ENCODE results near the gene PVALB. TPM values are rescaled to one million over a fixed set of nuclear protein-coding genes. Genes with fewer than 3 reads are reported as not detected.

The PVALB gene
- polyA plus RNA-seq, 2 of the 4 experiments (the other 2 are of a cell fraction) = not detected

GRCh38 chr22:36853407-36854099 lies 36.7 kb upstream of the PVALB start:
- FAIRE-seq (no peak), ATAC-seq (peak in 1 of 2 experiments; percentile 57; a peak in 3 of 6 replicates), DNase-seq (ENCODE audit: low read depth in 1 of 2, low spot score in 1 of 2) (peak; percentile 22 to 61)
- ChIA-PET CTCF (interaction anchor here (0.7 to 2.0 kb wide), 7 partner anchors 47 to 1138 kb away, joined by 3 to 8 read pairs (median 4); no protein-coding TSS in a partner anchor), POLR2A (no interaction called here)
- Histone ChIP-seq H3K4me2 (no peak overlapping the region), H3K4me3 (no peak overlapping the region), H3K4me1 (no peaks in the 10 kb centered on the region), H3K9me3 (no peaks in the 10 kb centered on the region), H3K27ac (no peak overlapping the region)
- TF ChIP-seq TFCP2L1 (CRISPR knock-in tag; IDR thresholded peaks at IDR 0.05) (no peak), ZC3H11A (IDR thresholded peaks at IDR 0.05) (no peak), NFE2L2 (conservative IDR thresholded peaks at IDR 0.05; ENCODE audit: low read length) (no peak), KDM5A (IDR thresholded peaks at IDR 0.05) (no peak), CEBPB (IDR thresholded peaks at IDR 0.05) (no peak), RAD21 (conservative IDR thresholded peaks at IDR 0.05 in 1 of 2, IDR thresholded peaks at IDR 0.05 in 1 of 2) (peak in 1 of 2 experiments; percentile 11; a peak in 2 of 5 replicates), NPAS2 (CRISPR knock-in tag; IDR thresholded peaks at IDR 0.05; ENCODE audit: borderline replicate concordance) (no peak)
- TF ChIP-seq, protein P1, sequence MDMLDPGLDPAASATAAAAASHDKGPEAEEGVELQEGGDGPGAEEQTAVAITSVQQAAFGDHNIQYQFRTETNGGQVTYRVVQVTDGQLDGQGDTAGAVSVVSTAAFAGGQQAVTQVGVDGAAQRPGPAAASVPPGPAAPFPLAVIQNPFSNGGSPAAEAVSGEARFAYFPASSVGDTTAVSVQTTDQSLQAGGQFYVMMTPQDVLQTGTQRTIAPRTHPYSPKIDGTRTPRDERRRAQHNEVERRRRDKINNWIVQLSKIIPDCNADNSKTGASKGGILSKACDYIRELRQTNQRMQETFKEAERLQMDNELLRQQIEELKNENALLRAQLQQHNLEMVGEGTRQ (IDR thresholded peaks at IDR 0.05) = no peak
- WGBS (ENCODE audit: missing lambda C conversion rate) = 61% methylated on average over 16 of the region's 16 CpGs

- 66% methylated on average over 7 of the region's 7 CpGs for WGBS (ENCODE audit: missing lambda C conversion rate)
- H3K4me3 ChIP-seq = no peak overlapping the region
- H3K9me3 ChIP-seq = no peaks in the 10 kb centered on the region
- DNase-seq (ENCODE audit: low read depth in 1 of 2, low spot score in 1 of 2) (no peak), ATAC-seq (no peak), FAIRE-seq (no peak)
- H3K27ac ChIP-seq = no peak overlapping the region
- TF ChIP-seq, protein P2, sequence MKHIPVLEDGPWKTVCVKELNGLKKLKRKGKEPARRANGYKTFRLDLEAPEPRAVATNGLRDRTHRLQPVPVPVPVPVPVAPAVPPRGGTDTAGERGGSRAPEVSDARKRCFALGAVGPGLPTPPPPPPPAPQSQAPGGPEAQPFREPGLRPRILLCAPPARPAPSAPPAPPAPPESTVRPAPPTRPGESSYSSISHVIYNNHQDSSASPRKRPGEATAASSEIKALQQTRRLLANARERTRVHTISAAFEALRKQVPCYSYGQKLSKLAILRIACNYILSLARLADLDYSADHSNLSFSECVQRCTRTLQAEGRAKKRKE (CRISPR knock-in tag; IDR thresholded peaks at IDR 0.05; ENCODE audit: low read depth) = no peak
- no peak for TF ChIP-seq HOXB13 (CRISPR knock-in tag; IDR thresholded peaks at IDR 0.05; ENCODE audit: low read depth)
- TF ChIP-seq, protein P3, sequence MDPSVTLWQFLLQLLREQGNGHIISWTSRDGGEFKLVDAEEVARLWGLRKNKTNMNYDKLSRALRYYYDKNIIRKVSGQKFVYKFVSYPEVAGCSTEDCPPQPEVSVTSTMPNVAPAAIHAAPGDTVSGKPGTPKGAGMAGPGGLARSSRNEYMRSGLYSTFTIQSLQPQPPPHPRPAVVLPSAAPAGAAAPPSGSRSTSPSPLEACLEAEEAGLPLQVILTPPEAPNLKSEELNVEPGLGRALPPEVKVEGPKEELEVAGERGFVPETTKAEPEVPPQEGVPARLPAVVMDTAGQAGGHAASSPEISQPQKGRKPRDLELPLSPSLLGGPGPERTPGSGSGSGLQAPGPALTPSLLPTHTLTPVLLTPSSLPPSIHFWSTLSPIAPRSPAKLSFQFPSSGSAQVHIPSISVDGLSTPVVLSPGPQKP (IDR thresholded peaks at IDR 0.05; ENCODE audit: low read depth, low read length) = no peak
- TF ChIP-seq CHD4 (IDR thresholded peaks at IDR 0.05; ENCODE audit: borderline replicate concordance) = no peak
- TF ChIP-seq MAFK (IDR thresholded peaks at IDR 0.05; ENCODE audit: partially characterized antibody) = peak; percentile 20
- POLR2A ChIA-PET = no interaction called here
- no peaks in the 10 kb centered on the region for H3K4me1 ChIP-seq
- CTCF ChIA-PET = interaction anchor here (0.9 to 2.0 kb wide), 6 partner anchors 70 to 308 kb away, joined by 3 to 8 read pairs (median 4); no protein-coding TSS in a partner anchor
- H3K4me2 ChIP-seq = no peak overlapping the region
Measured at GRCh38 chr22:36852056-36852973, 35.5 kb upstream of the PVALB start.

DNA sequence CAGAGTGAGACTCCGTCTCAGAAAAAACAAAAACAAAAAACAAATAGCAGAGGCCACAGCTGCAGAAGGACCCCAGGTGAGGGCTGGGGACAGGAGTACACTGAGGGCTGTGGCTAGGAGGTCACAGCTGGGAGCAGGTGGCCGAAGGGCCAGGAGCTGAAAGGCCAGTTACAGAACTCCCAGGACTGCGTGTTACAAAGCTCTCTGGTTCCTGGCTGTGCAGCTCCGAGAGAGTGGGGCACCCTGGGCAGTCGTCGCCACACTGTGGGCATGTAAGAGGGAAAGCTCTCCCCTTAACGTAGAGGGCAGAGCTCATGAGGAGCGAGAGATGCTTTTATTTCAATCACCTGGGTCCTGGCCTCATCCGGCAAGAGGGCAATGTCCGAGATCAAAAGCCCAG lies 33.8 kb upstream of the PVALB start:
- H3K4me3 ChIP-seq = no peak overlapping the region
- ChIA-PET POLR2A (no interaction called here), CTCF (interaction anchor here (0.9 kb wide), 1 partner anchor 12 kb away, joined by 3 read pairs; no protein-coding TSS in a partner anchor)
- H3K4me1 ChIP-seq = no peaks in the 10 kb centered on the region
- TF ChIP-seq RCOR1 (IDR thresholded peaks at IDR 0.05; ENCODE audit: low read depth, low read length) (no peak), FOSL2 (IDR thresholded peaks at IDR 0.05) (no peak), FOSL2 (CRISPR knock-in tag; IDR thresholded peaks at IDR 0.05) (no peak), CBX8 (IDR thresholded peaks at IDR 0.05) (no peak), TP53 (CRISPR knock-in tag; IDR thresholded peaks at IDR 0.05) (no peak), EHMT2 (IDR thresholded peaks at IDR 0.05; ENCODE audit: low read depth) (no peak), ZSCAN20 (CRISPR knock-in tag; IDR thresholded peaks at IDR 0.05) (no peak), TFCP2L1 (CRISPR knock-in tag; IDR thresholded peaks at IDR 0.05) (no peak), HOXB5 (CRISPR knock-in tag; IDR thresholded peaks at IDR 0.05) (no peak), HOXA7 (CRISPR knock-in tag; IDR thresholded peaks at IDR 0.05) (no peak), PHF8 (IDR thresholded peaks at IDR 0.05; ENCODE audit: borderline replicate concordance, low read depth) (no peak)
- TF ChIP-seq, protein P4, sequence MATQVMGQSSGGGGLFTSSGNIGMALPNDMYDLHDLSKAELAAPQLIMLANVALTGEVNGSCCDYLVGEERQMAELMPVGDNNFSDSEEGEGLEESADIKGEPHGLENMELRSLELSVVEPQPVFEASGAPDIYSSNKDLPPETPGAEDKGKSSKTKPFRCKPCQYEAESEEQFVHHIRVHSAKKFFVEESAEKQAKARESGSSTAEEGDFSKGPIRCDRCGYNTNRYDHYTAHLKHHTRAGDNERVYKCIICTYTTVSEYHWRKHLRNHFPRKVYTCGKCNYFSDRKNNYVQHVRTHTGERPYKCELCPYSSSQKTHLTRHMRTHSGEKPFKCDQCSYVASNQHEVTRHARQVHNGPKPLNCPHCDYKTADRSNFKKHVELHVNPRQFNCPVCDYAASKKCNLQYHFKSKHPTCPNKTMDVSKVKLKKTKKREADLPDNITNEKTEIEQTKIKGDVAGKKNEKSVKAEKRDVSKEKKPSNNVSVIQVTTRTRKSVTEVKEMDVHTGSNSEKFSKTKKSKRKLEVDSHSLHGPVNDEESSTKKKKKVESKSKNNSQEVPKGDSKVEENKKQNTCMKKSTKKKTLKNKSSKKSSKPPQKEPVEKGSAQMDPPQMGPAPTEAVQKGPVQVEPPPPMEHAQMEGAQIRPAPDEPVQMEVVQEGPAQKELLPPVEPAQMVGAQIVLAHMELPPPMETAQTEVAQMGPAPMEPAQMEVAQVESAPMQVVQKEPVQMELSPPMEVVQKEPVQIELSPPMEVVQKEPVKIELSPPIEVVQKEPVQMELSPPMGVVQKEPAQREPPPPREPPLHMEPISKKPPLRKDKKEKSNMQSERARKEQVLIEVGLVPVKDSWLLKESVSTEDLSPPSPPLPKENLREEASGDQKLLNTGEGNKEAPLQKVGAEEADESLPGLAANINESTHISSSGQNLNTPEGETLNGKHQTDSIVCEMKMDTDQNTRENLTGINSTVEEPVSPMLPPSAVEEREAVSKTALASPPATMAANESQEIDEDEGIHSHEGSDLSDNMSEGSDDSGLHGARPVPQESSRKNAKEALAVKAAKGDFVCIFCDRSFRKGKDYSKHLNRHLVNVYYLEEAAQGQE (IDR thresholded peaks at IDR 0.05) = no peak
- FAIRE-seq = no peak
- 61% methylated on average over 8 of the region's 10 CpGs for WGBS (ENCODE audit: missing lambda C conversion rate)
- ATAC-seq = no peak
- H3K4me2 ChIP-seq = no peak overlapping the region
- H3K9me3 ChIP-seq = no peaks in the 10 kb centered on the region
- no peak for DNase-seq (ENCODE audit: low read depth in 1 of 2, low spot score in 1 of 2)
- no peak overlapping the region for H3K27ac ChIP-seq

Measured in A549 (cell line).